Osteoblast (primary cell): ENCODE results near the gene IL15RA. TPM values are rescaled to one million over a fixed set of nuclear protein-coding genes. Genes with fewer than 3 reads are reported as not detected.

Experiments used
- DNase-seq: peaks from one replicate; pipeline ENCODE4 v3.0.0; 2011; ENCODE audit warnings: low spot score, mixed read lengths; ENCODE audit not compliant: insufficient read length; ENCODE audit errors: missing footprints
- H2AFZ ChIP-seq: 2 replicates; pipeline ENCODE4 v1.6.0; 2011; ENCODE audit warnings: mild to moderate bottlenecking, low read length
- H3K27ac ChIP-seq: 2 replicates; pipeline ENCODE4 v1.5.1; 2011; ENCODE audit warnings: mild to moderate bottlenecking, low read depth, low read length, moderate library complexity
- H3K27me3 ChIP-seq: 2 replicates; pipeline ENCODE4 v1.6.0; 2012; ENCODE audit warnings: mild to moderate bottlenecking, control low read depth, inconsistent platforms, low read length, moderate library complexity; ENCODE audit not compliant: insufficient read depth
- H3K36me3 ChIP-seq: 2 replicates; pipeline ENCODE4 v1.5.1; 2011; ENCODE audit warnings: mild to moderate bottlenecking, low read length, control low read depth, moderate library complexity; ENCODE audit not compliant: insufficient read depth
- H3K4me1 ChIP-seq: 2 replicates; pipeline ENCODE4 v1.5.1; 2011; ENCODE audit warnings: mild to moderate bottlenecking, low read length, control low read depth, moderate library complexity; ENCODE audit not compliant: insufficient read depth
- H3K4me2 ChIP-seq: 2 replicates; pipeline ENCODE4 v1.6.0; 2011; ENCODE audit warnings: mild to moderate bottlenecking, low read length; ENCODE audit not compliant: insufficient read depth
- H3K4me3 ChIP-seq: fragments of 200-600 bp; sonication (generic); 3 replicates; pipeline ENCODE4 v1.5.1; 2012; ENCODE audit warnings: mild to moderate bottlenecking, low read length, inconsistent platforms; ENCODE audit not compliant: insufficient read depth
- H3K79me2 ChIP-seq: 2 replicates; pipeline ENCODE4 v1.6.0; 2012; ENCODE audit warnings: mild to moderate bottlenecking, low read length, control low read depth, inconsistent platforms; ENCODE audit not compliant: insufficient read depth
- H3K9me3 ChIP-seq: 2 replicates; pipeline ENCODE4 v1.5.1; 2011; ENCODE audit warnings: low read depth, low read length, control low read depth
- H4K20me1 ChIP-seq: 2 replicates; pipeline ENCODE4 v1.6.0; 2012; ENCODE audit warnings: mild to moderate bottlenecking, low read length, control low read depth; ENCODE audit not compliant: insufficient read depth
- total RNA-seq: library from RNA; depleted of rRNA; stranded (reverse); fragments of >200 nt; gene quantifications from 2 replicates; pipeline ENCODE4 v1.2.3, GENCODE V29; 2012
- TF ChIP-seq, protein P1 (sequence below): IDR thresholded peaks from 2 replicates; pipeline ENCODE4 v1.5.1; 2011; ENCODE audit warnings: mild to moderate bottlenecking, low read depth, low read length, moderate library complexity; ENCODE audit errors: extremely low read depth

The IL15RA gene
- total RNA-seq, 1 donor, result 1.1 TPM

DNA sequence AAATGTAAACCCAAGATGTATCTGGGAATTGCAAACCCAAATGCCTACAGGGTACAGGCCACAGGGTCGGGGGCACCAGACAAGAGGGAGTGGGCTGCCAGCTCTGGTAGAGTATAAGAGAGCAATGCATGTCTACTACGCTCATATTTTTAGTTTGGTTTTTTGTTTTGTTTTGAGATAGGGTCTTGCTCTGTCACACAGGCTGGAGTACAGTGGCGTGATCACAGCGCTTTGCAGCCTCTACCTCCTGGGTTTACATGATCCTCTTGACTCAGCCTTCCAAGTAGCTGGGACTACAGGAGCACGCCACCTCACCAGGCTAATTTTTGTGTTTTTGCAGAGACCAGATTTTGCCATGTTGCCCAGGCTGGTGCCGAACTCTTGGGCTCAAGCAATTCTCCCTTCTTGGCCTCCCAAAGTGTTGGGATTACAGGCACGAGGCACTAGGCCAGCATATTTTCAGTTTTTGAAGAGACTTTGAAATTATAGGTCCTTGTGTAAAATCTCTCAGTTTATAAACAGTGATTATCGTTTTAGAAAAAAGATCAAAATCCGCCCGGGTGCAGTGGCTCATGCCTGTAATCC, 11.1 kb upstream of the IL15RA start:
- no peaks in the 10 kb centered on the region for H3K9me3 ChIP-seq
- H3K4me2 ChIP-seq, result no peak overlapping the region
- no peaks in the 10 kb centered on the region for H3K4me1 ChIP-seq
- H3K27ac ChIP-seq, result no peak overlapping the region
- H3K27me3 ChIP-seq, result no peaks in the 10 kb centered on the region
- TF ChIP-seq, protein P1, sequence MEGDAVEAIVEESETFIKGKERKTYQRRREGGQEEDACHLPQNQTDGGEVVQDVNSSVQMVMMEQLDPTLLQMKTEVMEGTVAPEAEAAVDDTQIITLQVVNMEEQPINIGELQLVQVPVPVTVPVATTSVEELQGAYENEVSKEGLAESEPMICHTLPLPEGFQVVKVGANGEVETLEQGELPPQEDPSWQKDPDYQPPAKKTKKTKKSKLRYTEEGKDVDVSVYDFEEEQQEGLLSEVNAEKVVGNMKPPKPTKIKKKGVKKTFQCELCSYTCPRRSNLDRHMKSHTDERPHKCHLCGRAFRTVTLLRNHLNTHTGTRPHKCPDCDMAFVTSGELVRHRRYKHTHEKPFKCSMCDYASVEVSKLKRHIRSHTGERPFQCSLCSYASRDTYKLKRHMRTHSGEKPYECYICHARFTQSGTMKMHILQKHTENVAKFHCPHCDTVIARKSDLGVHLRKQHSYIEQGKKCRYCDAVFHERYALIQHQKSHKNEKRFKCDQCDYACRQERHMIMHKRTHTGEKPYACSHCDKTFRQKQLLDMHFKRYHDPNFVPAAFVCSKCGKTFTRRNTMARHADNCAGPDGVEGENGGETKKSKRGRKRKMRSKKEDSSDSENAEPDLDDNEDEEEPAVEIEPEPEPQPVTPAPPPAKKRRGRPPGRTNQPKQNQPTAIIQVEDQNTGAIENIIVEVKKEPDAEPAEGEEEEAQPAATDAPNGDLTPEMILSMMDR, result no peak
- H4K20me1 ChIP-seq, result no peaks in the 10 kb centered on the region
- H3K36me3 ChIP-seq, result no peaks in the 10 kb centered on the region
- no peak overlapping the region for H2AFZ ChIP-seq
- H3K79me2 ChIP-seq, result no peaks in the 10 kb centered on the region
- DNase-seq, result no peak
- H3K4me3 ChIP-seq, result no peak overlapping the region

DNA sequence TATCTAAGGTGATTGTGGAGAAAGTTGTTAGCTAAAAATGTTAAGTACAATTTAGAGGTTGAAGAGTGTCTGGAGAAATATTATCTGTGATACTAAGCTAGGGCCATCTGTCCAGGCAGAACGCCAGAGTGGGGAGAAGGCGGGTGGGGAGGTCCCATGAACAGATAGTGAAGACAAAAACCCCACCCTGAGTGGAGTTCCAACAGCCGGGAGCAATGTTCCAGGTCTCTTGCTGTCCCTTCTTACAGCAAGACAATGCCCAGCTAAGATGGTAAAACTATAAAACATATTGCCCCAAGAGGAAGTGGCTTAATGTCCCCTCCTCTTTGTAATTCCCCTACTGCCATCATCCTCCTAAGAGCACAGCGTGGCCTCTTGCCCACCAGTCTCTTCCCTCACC, 10.4 kb upstream of the IL15RA start:
- H3K27ac ChIP-seq, result no peak overlapping the region
- H4K20me1 ChIP-seq, result no peaks in the 10 kb centered on the region
- H3K9me3 ChIP-seq, result no peaks in the 10 kb centered on the region
- H3K4me3 ChIP-seq, result no peak overlapping the region
- no peak overlapping the region for H2AFZ ChIP-seq
- H3K36me3 ChIP-seq, result no peaks in the 10 kb centered on the region
- no peak overlapping the region for H3K4me2 ChIP-seq
- H3K4me1 ChIP-seq, result no peaks in the 10 kb centered on the region
- H3K27me3 ChIP-seq, result no peaks in the 10 kb centered on the region
- DNase-seq, result no peak
- TF ChIP-seq, protein P1, result no peak
- no peaks in the 10 kb centered on the region for H3K79me2 ChIP-seq

DNA sequence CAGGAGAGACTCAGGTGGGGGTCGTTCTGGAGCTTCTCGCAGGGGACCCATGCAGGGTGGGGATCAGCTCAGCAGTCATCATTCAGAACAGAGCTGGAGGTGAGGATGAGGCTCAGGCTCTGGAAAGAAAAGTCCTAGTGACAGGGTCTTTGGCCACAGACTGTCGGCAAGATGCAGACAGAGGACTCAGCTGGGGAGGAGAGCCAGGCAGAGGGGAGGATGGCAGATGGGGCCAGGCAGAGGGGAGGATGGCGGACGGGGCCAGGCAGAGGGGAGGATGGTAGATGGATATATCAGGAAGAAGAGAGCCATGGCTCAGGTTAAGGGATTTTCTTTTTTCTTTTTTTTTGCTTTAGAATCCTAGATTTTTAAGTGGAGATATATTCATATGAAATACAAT, 7.7 kb upstream of the IL15RA start:
- Histone ChIP-seq H3K4me3 (no peak overlapping the region), H3K79me2 (no peaks in the 10 kb centered on the region), H2AFZ (no peak overlapping the region), H3K9me3 (no peaks in the 10 kb centered on the region), H3K27ac (no peak overlapping the region), H3K36me3 (no peaks in the 10 kb centered on the region), H3K27me3 (no peaks in the 10 kb centered on the region), H3K4me1 (no peaks in the 10 kb centered on the region), H4K20me1 (no peaks in the 10 kb centered on the region), H3K4me2 (no peak overlapping the region)
- TF ChIP-seq, protein P1, result no peak
- DNase-seq, result no peak

DNA sequence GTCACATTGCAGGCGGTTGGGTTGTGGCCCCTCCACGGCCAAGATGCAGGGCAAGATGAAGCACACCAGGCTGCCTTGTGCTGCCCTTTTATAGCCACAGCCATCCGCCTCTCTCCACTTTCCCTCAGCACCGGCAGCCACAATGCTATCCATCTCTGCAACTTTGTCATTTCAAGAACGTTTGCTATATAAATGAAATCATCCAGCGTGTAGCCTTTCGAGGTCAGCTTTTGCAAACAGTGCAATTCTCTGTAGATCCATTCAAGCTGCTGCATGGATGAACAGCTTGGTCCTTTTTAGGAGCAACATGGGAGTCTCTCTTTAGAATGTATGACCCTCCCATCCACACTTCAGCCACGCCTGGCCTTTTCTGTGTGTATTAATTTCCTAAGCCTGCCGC, 6.4 kb upstream of the IL15RA start:
- Histone ChIP-seq H3K36me3 (no peaks in the 10 kb centered on the region), H3K4me2 (no peak overlapping the region), H2AFZ (no peak overlapping the region), H3K4me3 (no peak overlapping the region), H3K9me3 (no peaks in the 10 kb centered on the region), H3K79me2 (no peaks in the 10 kb centered on the region), H4K20me1 (no peaks in the 10 kb centered on the region), H3K27ac (no peak overlapping the region), H3K27me3 (no peaks in the 10 kb centered on the region), H3K4me1 (no peaks in the 10 kb centered on the region)
- TF ChIP-seq, protein P1, result no peak
- no peak for DNase-seq
